Left ventricle myocardium inferior (tissue), 1 donor: ENCODE results near the gene TMEM131L. TPM values are rescaled to one million over a fixed set of nuclear protein-coding genes. Genes with fewer than 3 reads are reported as not detected.

Source experiments
- DNase-seq: peaks from one replicate; pipeline ENCODE4 v3.0.0-alpha.2; 2020
- H3K27ac ChIP-seq: fragments of 200-600 bp; replicated peaks from 2 replicates; pipeline ENCODE4 v1.8.0; 2021
- H3K27me3 ChIP-seq: fragments of 200-600 bp; 2 replicates; pipeline ENCODE4 v1.8.0; 2021; ENCODE audit warnings: low read depth
- H3K36me3 ChIP-seq: fragments of 200-600 bp; 2 replicates; pipeline ENCODE4 v1.8.0; 2021
- H3K4me1 ChIP-seq: fragments of 200-600 bp; 2 replicates; pipeline ENCODE4 v1.8.0; 2021
- H3K4me3 ChIP-seq: fragments of 200-600 bp; 2 replicates; pipeline ENCODE4 v1.8.0; 2021; ENCODE audit warnings: mild to moderate bottlenecking, moderate library complexity
- H3K9me3 ChIP-seq: fragments of 200-600 bp; replicated peaks from 2 replicates; pipeline ENCODE4 v1.8.0; 2021
- intact Hi-C: fragments of 100-400 bp; cut with micrococcal nuclease; formaldehyde crosslinking; loops from one replicate; pipeline ENCODE4 v1.11.0; 2022
- total RNA-seq: library from RNA; stranded (reverse); fragmentation: NEBNext Ultra II Directional; extraction: Animal tissue kit (Norgen Biotek cat#: 25700); gene quantifications from one replicate; pipeline ENCODE4 v1.2.1, GENCODE V29; 2021
- TF ChIP-seq, protein P1 (sequence below): fragments of 200-600 bp; IDR thresholded peaks from 2 replicates; pipeline ENCODE4 v1.8.0; 2021; ENCODE audit warnings: antibody characterized with exemption, mild to moderate bottlenecking, borderline replicate concordance
- donor health status: DM: no; HTN: yes; CAD: no; lungs with severe emphysema.

TMEM131L gene
- total RNA-seq, 1 donor from 2014 or later: 14.9 TPM

DNA sequence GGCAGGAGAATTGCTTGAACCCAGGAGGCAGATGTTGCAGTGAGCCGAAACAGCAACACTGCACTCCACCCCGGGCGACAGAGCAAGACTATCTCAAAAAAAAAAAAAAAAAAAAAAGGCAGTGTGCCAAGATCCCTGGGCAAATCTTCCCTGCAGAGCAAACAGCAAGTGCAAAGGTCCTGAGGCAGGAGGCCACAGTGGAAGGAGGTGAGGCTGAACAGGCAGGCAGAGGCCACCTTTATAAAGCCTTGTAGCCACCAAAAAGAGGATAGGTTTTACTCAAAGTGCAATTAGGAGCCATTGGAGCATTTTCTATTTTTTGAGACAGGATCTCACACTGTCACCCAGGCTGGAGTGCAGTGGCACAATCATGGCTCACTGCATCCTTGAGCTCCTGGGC is 172.8 kb downstream of the TMEM131L start:
- Histone ChIP-seq H3K4me1 (no peaks in the 10 kb centered on the region), H3K27ac (no peak overlapping the region), H3K36me3 (peaks cover 35% of the 10 kb centered on the region), H3K27me3 (no peaks in the 10 kb centered on the region), H3K4me3 (no peak overlapping the region), H3K9me3 (no peaks in the 10 kb centered on the region)
- intact Hi-C loops: loop anchor here (5.0 kb wide), 1 partner anchor 113 kb away; no protein-coding TSS in a partner anchor
- no peak for DNase-seq
- TF ChIP-seq, protein P1, sequence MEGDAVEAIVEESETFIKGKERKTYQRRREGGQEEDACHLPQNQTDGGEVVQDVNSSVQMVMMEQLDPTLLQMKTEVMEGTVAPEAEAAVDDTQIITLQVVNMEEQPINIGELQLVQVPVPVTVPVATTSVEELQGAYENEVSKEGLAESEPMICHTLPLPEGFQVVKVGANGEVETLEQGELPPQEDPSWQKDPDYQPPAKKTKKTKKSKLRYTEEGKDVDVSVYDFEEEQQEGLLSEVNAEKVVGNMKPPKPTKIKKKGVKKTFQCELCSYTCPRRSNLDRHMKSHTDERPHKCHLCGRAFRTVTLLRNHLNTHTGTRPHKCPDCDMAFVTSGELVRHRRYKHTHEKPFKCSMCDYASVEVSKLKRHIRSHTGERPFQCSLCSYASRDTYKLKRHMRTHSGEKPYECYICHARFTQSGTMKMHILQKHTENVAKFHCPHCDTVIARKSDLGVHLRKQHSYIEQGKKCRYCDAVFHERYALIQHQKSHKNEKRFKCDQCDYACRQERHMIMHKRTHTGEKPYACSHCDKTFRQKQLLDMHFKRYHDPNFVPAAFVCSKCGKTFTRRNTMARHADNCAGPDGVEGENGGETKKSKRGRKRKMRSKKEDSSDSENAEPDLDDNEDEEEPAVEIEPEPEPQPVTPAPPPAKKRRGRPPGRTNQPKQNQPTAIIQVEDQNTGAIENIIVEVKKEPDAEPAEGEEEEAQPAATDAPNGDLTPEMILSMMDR: no peak

DNA sequence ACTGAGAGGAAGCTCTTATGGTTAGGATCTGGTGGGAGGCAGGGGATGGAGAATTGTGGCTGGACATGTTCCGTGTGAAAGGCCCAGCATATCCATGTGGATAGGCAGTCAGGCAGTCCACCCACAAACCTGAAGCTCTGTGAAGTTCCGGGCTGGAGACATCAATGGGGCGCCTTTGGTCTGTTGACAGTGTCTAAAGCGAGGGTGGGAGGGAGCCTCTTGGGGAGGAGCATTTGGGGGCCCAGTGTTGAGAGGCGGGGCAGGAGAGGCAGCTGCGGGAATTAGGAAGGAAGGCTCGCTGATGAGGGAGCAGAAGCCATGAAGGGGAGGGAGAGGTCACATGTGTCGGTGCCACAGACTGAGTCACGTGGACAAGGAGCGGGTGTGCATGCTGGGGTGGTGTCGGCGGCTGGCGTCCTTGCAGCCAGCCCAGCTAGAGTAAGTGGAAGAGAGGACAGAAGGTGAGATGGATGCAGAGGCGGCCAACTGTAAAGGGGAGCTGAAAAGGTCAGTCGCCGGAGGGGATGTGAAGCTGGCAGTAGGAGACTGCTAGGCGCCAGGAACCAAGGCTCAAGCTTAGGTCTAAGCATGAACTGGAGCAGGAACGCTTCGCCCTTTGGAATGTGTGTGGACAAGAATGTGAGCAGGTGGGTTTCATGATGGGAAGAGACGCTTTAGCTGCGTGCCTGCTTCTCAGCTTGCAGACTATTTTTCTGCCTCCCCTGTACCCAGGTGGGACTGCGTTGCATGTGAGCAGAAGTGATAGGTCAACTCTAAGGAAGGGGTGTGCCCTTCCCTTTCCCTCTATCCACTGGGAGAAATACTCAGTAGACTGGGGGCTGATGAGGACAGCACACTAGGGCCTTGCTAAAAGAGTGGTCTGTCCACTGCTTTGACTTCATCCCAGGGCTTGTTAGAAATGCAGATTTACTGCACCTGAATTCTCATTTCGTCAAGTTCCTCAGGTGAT is 174.0 kb downstream of the TMEM131L start:
- TF ChIP-seq, protein P1: no peak
- H3K27ac ChIP-seq: no peak overlapping the region
- intact Hi-C loops: loop anchor here (5.0 kb wide), 1 partner anchor 112 kb away; no protein-coding TSS in a partner anchor

DNA sequence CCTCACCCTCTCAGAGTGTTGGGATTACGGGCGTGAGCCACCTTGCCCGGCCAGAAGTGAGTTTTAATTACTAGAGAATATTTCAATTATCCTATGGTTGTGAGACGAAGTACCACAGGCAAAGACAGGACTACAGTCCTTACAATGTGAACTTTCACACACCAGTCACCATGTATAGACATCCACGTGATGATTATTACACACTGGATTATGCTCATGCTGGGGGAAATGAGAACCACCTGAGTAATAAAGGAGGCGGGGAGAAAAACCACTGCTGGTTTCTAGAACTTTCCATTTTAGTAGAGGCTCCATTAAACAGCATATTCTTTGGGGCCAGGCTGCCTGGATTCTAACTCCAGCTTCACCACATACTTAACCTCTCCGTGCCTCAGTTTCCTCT is 175.4 kb downstream of the TMEM131L start:
- Histone ChIP-seq H3K27me3 (no peaks in the 10 kb centered on the region), H3K27ac (no peak overlapping the region), H3K36me3 (peaks cover 11% of the 10 kb centered on the region), H3K4me1 (no peaks in the 10 kb centered on the region), H3K4me3 (no peak overlapping the region), H3K9me3 (peaks cover 8% of the 10 kb centered on the region)
- intact Hi-C loops: no loop called here
- no peak for DNase-seq
- TF ChIP-seq, protein P1: no peak

More for the DNA sequence above, 174.0 kb downstream of the TMEM131L start:
- no peak for DNase-seq
- H3K4me3 ChIP-seq: no peak overlapping the region
- no peaks in the 10 kb centered on the region for H3K27me3 ChIP-seq
- H3K36me3 ChIP-seq: peaks cover 25% of the 10 kb centered on the region
- H3K4me1 ChIP-seq: no peaks in the 10 kb centered on the region
- H3K9me3 ChIP-seq: peaks cover 2% of the 10 kb centered on the region

DNA sequence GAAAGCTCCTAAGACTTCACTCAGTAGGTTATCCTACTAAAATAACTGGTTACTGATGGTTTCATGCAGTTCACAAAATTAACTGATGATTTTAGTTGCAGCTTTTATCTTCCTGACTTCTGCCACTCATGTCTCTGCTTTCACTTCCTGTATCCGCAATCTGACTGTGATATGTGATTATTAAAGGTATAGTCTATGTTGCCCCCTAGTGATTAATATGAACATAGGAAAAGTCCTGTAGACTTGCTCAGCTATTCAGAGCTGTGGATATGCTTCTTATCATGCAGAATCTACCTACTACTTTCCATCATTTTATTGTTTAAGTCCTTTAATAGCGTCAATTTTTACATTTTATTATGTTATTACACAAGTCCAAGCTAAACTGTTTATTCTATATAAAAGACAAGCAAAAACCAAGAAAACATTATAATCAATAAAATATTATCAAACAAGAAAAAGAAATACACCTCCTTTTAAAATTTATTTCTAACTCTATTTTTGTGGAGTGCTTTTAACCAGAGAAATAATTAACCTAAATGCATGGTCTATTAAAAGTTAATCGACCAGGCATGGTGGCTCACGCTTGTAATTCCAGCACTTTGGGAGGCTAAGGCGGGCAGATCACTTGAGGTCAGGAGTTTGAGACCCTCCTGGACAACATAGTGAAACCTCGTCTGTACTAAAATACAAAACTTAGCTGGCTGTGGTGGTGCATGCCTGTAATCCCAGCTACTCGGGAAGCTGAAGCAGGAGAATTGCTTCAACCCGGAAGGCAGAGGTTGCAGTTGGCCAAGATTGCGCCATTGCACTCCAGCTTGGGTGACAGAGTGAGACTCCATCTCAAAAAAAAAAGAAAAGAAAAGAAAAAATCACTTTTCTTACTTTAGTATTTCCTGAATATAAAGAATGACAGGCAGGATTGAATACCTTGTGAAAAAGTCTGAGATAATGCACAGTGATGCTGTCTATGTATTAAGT is 177.5 kb downstream of the TMEM131L start:
- intact Hi-C loops: no loop called here
- no peak for DNase-seq
- Histone ChIP-seq H3K9me3 (peaks cover 8% of the 10 kb centered on the region), H3K27ac (no peak overlapping the region), H3K27me3 (no peaks in the 10 kb centered on the region), H3K4me3 (no peak overlapping the region), H3K36me3 (no peaks in the 10 kb centered on the region), H3K4me1 (no peaks in the 10 kb centered on the region)
- TF ChIP-seq, protein P1: peak; percentile 47

DNA sequence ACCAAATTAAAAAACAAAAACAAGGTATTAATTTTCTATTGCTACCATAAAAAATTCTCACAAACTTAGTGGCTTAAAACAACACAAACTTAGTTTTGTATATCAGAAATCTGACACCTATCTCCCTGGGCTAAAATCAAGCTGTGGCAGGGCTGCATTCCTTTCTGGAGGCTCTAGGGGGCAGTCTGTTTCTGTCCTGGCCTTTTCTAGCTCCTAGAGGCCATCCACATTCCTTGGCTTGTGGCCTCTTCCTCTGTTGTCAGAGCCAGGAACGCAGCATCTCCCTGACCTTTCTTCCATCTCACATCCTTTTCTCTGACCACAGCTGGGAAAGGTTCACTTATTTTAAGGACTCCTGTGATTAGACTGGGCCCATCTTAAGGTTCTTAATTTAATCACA is 179.0 kb downstream of the TMEM131L start:
- Histone ChIP-seq H3K27ac (no peak overlapping the region), H3K27me3 (no peaks in the 10 kb centered on the region), H3K36me3 (no peaks in the 10 kb centered on the region), H3K4me3 (no peak overlapping the region), H3K4me1 (no peaks in the 10 kb centered on the region), H3K9me3 (peaks cover 8% of the 10 kb centered on the region)
- TF ChIP-seq, protein P1: no peak
- intact Hi-C loops: no loop called here
- no peak for DNase-seq
